OCI-LY3 (cell line): ENCODE measurements around the gene RSRP1.

ENCODE experiments used
- H2AFZ ChIP-seq: fragments of 200-600, 300-600 bp; shearing (Covaris generic); 2 replicates; pipeline ENCODE4 v1.6.0; 2014; ENCODE audit warnings: antibody characterized with exemption, low read depth, low read length
- H3K27ac ChIP-seq: fragments of 200-600, 300-600 bp; sonication (generic); 2 replicates; pipeline ENCODE4 v1.5.1; 2014; ENCODE audit warnings: mild to moderate bottlenecking, low read length, moderate library complexity, mixed read lengths
- H3K27me3 ChIP-seq: fragments of 200-600, 300-600 bp; sonication (generic); 2 replicates; pipeline ENCODE4 v1.6.1; 2014; ENCODE audit warnings: low read depth, low read length, mixed read lengths
- H3K36me3 ChIP-seq: fragments of 200-600, 300-600 bp; sonication (generic); replicated peaks from 2 replicates; pipeline ENCODE3; 2014; ENCODE audit warnings: low read depth, low read length, mixed read lengths
- H3K4me1 ChIP-seq: fragments of 300-600, 200-600 bp; sonication (generic); 2 replicates; pipeline ENCODE4 v1.6.1; 2014; ENCODE audit warnings: low read length, mixed read lengths
- H3K4me2 ChIP-seq: fragments of 200-600, 300-600 bp; sonication (generic); 2 replicates; pipeline ENCODE4 v1.6.1; 2014; ENCODE audit warnings: low read length, mixed read lengths
- H3K4me3 ChIP-seq: fragments of 300-600, 200-600 bp; sonication (generic); 2 replicates; pipeline ENCODE4 v1.5.1; 2014; ENCODE audit warnings: antibody characterized with exemption, mild to moderate bottlenecking, low read length, moderate library complexity
- H3K79me2 ChIP-seq: fragments of 300-600, 200-600 bp; shearing (Covaris generic); 2 replicates; pipeline ENCODE4 v1.6.1; 2014; ENCODE audit warnings: mild to moderate bottlenecking, low read length, mixed read lengths
- H3K9ac ChIP-seq: fragments of 300-600, 200-600 bp; shearing (Covaris generic); 2 replicates; pipeline ENCODE4 v1.6.0; 2014; ENCODE audit warnings: mild to moderate bottlenecking, low read length, moderate library complexity
- H3K9me3 ChIP-seq: fragments of 200-600, 300-600 bp; shearing (Covaris generic); 2 replicates; pipeline ENCODE4 v1.6.1; 2014; ENCODE audit warnings: low read length, mixed read lengths; ENCODE audit not compliant: insufficient read depth
- H4K20me1 ChIP-seq: fragments of 200-600, 300-600 bp; sonication (generic); 2 replicates; pipeline ENCODE4 v1.6.1; 2016; ENCODE audit warnings: low read length, mixed read lengths; ENCODE audit not compliant: insufficient read depth
- EZH2phosphoT487 ChIP-seq: fragments of 200-600 bp; shearing (Covaris generic); IDR thresholded peaks from 2 replicates; pipeline ENCODE4 v1.6.1; 2018; ENCODE audit warnings: antibody characterized with exemption, mixed run types, low read depth
- TF ChIP-seq, protein P1 (sequence below): fragments of 200-600, 300-600 bp; sonication (generic); IDR thresholded peaks from 2 replicates; pipeline ENCODE4 v1.5.1; 2014; ENCODE audit warnings: antibody characterized with exemption, low read length, low read depth

Gene RSRP1

DNA sequence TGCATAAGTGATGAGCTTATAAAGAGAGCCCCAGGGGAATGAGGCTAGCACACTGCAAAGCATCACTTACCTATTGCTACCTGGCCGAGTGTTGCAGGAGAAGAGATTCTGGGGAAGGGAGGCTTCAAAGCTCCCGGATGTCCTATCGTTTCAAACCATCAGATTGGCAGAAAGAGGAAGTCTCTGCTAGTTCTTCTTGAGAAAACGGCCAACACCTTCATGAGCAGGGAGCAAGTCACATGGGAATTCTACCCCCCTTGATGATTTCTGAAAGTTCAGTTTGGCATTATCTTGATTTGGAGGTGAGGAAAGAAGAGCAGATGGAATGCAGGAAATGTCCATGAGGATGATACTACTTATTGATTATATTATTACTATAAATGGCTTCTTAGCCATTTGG is 31.1 kb downstream of the RSRP1 start:
- no peaks in the 10 kb centered on the region for H3K79me2 ChIP-seq
- H3K27me3 ChIP-seq: no peaks in the 10 kb centered on the region
- no peaks in the 10 kb centered on the region for H3K9me3 ChIP-seq
- H3K4me3 ChIP-seq: no peak overlapping the region
- H3K9ac ChIP-seq: no peak overlapping the region
- H3K4me1 ChIP-seq: no peaks in the 10 kb centered on the region
- H3K27ac ChIP-seq: no peak overlapping the region
- no peaks in the 10 kb centered on the region for H3K36me3 ChIP-seq
- H4K20me1 ChIP-seq: no peaks in the 10 kb centered on the region
- H3K4me2 ChIP-seq: no peak overlapping the region; the same call in 1 of the 2 replicates
- peak overlapping the region; percentile 60 for H2AFZ ChIP-seq
- TF ChIP-seq, protein P1, sequence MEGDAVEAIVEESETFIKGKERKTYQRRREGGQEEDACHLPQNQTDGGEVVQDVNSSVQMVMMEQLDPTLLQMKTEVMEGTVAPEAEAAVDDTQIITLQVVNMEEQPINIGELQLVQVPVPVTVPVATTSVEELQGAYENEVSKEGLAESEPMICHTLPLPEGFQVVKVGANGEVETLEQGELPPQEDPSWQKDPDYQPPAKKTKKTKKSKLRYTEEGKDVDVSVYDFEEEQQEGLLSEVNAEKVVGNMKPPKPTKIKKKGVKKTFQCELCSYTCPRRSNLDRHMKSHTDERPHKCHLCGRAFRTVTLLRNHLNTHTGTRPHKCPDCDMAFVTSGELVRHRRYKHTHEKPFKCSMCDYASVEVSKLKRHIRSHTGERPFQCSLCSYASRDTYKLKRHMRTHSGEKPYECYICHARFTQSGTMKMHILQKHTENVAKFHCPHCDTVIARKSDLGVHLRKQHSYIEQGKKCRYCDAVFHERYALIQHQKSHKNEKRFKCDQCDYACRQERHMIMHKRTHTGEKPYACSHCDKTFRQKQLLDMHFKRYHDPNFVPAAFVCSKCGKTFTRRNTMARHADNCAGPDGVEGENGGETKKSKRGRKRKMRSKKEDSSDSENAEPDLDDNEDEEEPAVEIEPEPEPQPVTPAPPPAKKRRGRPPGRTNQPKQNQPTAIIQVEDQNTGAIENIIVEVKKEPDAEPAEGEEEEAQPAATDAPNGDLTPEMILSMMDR: no peak
- TF ChIP-seq EZH2phosphoT487: no peak

DNA sequence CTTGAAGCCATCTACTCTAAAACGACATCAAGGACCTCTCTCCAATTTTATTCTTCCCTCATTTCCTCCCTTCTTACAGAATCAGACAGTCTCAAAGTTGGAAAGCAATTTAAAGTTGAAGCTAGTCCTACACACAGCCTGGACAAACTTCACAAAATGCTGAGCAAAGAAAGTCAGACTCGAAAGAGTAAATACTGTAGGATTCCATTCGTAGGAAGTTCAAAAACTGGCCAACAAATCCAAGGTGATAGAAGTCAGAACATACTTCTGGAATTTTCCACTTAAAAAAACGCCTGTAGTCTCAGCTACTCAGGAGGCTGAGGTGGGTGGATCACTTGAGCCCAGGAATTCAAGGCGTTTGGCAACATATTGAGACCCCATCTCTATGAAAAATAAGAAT is 34.5 kb downstream of the RSRP1 start:
- no peak overlapping the region for H3K27ac ChIP-seq
- no peak overlapping the region for H3K4me3 ChIP-seq
- no peaks in the 10 kb centered on the region for H3K36me3 ChIP-seq
- no peaks in the 10 kb centered on the region for H3K9me3 ChIP-seq
- TF ChIP-seq, protein P1: no peak
- TF ChIP-seq EZH2phosphoT487: no peak
- H4K20me1 ChIP-seq: no peaks in the 10 kb centered on the region
- no peaks in the 10 kb centered on the region for H3K79me2 ChIP-seq
- no peaks in the 10 kb centered on the region for H3K4me1 ChIP-seq
- no peaks in the 10 kb centered on the region for H3K27me3 ChIP-seq
- H2AFZ ChIP-seq: no peak overlapping the region
- H3K9ac ChIP-seq: no peak overlapping the region
- H3K4me2 ChIP-seq: no peak overlapping the region

DNA sequence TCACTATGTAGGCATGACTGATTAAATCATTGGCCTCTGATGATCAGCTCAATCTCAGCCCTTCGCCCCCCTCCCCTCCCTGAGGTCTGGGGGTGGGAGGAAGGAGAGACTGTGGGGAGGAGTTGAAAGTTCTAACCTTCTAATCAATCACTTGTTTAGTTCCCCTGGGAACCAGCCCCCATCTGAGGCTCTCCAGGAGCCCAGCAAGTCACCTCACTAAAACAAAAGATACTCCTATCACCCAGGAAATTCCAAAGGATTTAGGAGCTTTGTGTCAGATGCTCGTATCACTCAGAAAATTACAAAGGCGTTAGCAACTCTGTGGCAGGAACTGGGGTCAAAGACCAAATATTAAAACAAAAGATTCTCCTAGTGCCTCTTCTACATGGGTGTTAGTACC is 36.5 kb downstream of the RSRP1 start:
- TF ChIP-seq, protein P1: no peak
- TF ChIP-seq EZH2phosphoT487: no peak
- Histone ChIP-seq H3K4me2 (no peak overlapping the region), H3K4me1 (no peaks in the 10 kb centered on the region), H3K9me3 (no peaks in the 10 kb centered on the region), H3K79me2 (no peaks in the 10 kb centered on the region), H4K20me1 (no peaks in the 10 kb centered on the region), H3K36me3 (no peaks in the 10 kb centered on the region), H3K4me3 (no peak overlapping the region), H3K27ac (no peak overlapping the region), H3K27me3 (no peaks in the 10 kb centered on the region), H3K9ac (no peak overlapping the region), H2AFZ (no peak overlapping the region)

DNA sequence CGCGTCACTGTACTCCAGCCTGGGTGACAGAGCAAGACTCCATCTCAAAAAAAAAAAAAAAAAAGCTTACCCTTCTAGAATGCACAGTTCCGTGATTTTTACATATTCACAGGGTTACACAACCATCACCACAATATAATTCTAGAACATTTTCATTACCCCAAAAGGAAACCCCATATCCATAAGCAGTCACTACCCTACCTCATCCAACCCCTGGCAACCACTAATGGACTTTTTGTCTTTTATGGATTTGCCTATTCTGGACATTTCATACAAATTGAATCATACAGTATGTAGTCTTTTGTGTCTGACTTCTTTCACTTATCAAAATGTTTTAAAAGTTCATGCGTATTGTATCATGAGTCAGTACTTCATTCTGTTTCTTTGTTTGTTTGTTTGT is 37.7 kb downstream of the RSRP1 start:
- Histone ChIP-seq H3K27me3 (no peaks in the 10 kb centered on the region), H4K20me1 (no peaks in the 10 kb centered on the region), H3K27ac (no peak overlapping the region), H3K4me3 (no peak overlapping the region), H3K4me1 (no peaks in the 10 kb centered on the region), H3K36me3 (no peaks in the 10 kb centered on the region), H3K9me3 (no peaks in the 10 kb centered on the region), H2AFZ (no peak overlapping the region), H3K79me2 (no peaks in the 10 kb centered on the region), H3K9ac (no peak overlapping the region), H3K4me2 (no peak overlapping the region)
- no peak for TF ChIP-seq EZH2phosphoT487
- TF ChIP-seq, protein P1: no peak
